Adrenal gland (tissue), 5 donors: ENCODE data around the gene RBMX2.

Experiments used
- CTCF ChIP-seq, 6 experiments: fragments of 450-650 bp in 4 of 6; fragments of 200-600 bp in 2 of 6; sonication (generic) in 1 of 6; IDR thresholded peaks; 1 replicate in 5 of 6; 2 replicates in 1 of 6; pipeline versions ENCODE4 v1.5.1 to v1.8.0; 2016 to 2021; ENCODE audit warnings: antibody characterized with exemption in 6 of 6, mild to moderate bottlenecking in 2 of 6, moderate library complexity in 1 of 6
- POLR2A ChIP-seq, 2 donors: fragments of 450-650 bp; IDR thresholded peaks; one replicate each; pipeline ENCODE4 v1.6.1; 2017; ENCODE audit warnings: antibody characterized with exemption in 2 of 2, mild to moderate bottlenecking in 2 of 2, moderate library complexity in 1 of 2
- donor health status: DM: no; HTN: no; CAD: no.

- TF ChIP-seq POLR2A (IDR thresholded peaks at IDR 0.05) (no peak), CTCF (IDR thresholded peaks at IDR 0.05) (no peak)
These were observed 25.7 kb upstream of the RBMX2 start for GRCh38 chrX:130376077-130376476.
